Sigmoid colon (tissue), 7 donors: ENCODE results near the gene SLC8A1. TPM values are rescaled to one million over a fixed set of nuclear protein-coding genes. Genes with fewer than 3 reads are reported as not detected.
A peak's percentile ranks its signal among the peaks of the same experiment; 100 is the strongest.

ENCODE experiments used
- DNase-seq: peaks from one replicate; pipeline ENCODE4 v3.0.0-alpha.2; 2019
- H3K27ac ChIP-seq, 4 donors: fragments of 200-600 bp; sonication (generic); one replicate each; pipeline ENCODE4 v1.5.1; 2016 to 2019; ENCODE audit warnings: mild to moderate bottlenecking in 1 of 4
- H3K27me3 ChIP-seq, 3 donors: fragments of 200-600 bp; sonication (generic); one replicate each; pipeline ENCODE4 v1.5.1; 2019; ENCODE audit warnings: mild to moderate bottlenecking in 1 of 3
- H3K36me3 ChIP-seq, 4 donors: fragments of 200-600 bp; sonication (generic); one replicate each; pipeline ENCODE4 v1.5.1; 2016 to 2019
- H3K4me1 ChIP-seq, 4 donors: fragments of 200-600 bp; sonication (generic); one replicate each; pipeline ENCODE4 v1.5.1; 2017 to 2019
- H3K4me3 ChIP-seq, 4 donors: fragments of 200-600 bp; sonication (generic); one replicate each; pipeline ENCODE4 v1.5.1; 2017 to 2019; ENCODE audit warnings: mild to moderate bottlenecking in 2 of 4, moderate library complexity in 1 of 4
- H3K9me3 ChIP-seq, 4 donors: fragments of 200-600 bp in 3 of 4; sonication (generic) in 3 of 4; one replicate each; pipeline versions ENCODE4 v1.5.1 to v1.6.1; 2013 to 2019
- CTCF ChIP-seq, 4 experiments: fragments of 450-650 bp in 3 of 4; fragments of 200-600 bp in 1 of 4; IDR thresholded peaks; one replicate each; pipeline ENCODE4 v1.5.1; 2016 to 2019; ENCODE audit warnings: antibody characterized with exemption in 4 of 4, mild to moderate bottlenecking in 3 of 4, moderate library complexity in 2 of 4
- EP300 ChIP-seq, 4 donors: sonication (generic); formaldehyde crosslinking; IDR thresholded peaks; one replicate each; pipeline ENCODE4 v1.6.1; 2017; ENCODE audit warnings: antibody characterized with exemption in 4 of 4
- POLR2A ChIP-seq, 2 donors: fragments of 450-650 bp; IDR thresholded peaks; one replicate each; pipeline ENCODE4 v1.6.1; 2016; ENCODE audit warnings: antibody characterized with exemption in 2 of 2, mild to moderate bottlenecking in 2 of 2, moderate library complexity in 2 of 2
- POLR2AphosphoS5 ChIP-seq, 4 donors: sonication (generic); formaldehyde crosslinking; IDR thresholded peaks; one replicate each; pipeline ENCODE4 v1.6.1; 2017; ENCODE audit warnings: antibody characterized with exemption in 4 of 4
- WGBS, 2 donors: extraction: QIAGEN DNeasy Blood & Tissue Kit; methylation state at CpG; one replicate each; pipeline ENCODE4 v1.1.7; 2013; 5-methylcytosine and 5-hydroxymethylcytosine counted together
- intact Hi-C: fragments of 100-400 bp; cut with DNase I; formaldehyde crosslinking; loops from one replicate; pipeline ENCODE4 v1.15.1; 2023
- polyA plus RNA-seq, 3 donors: library from polyadenylated mRNA; stranded (reverse); fragments of 200-250 nt; gene quantifications; one replicate each; pipeline ENCODE4 v1.2.3, GENCODE V29; 2013
- total RNA-seq, 4 donors: library from RNA; depleted of rRNA; stranded (reverse); fragments of >200 nt; gene quantifications; one replicate each; pipeline ENCODE4 v1.1.0, GENCODE V29; 2016
- donor health status: healthy with polysubstance abuse.
- donor health status: Bipolar disorder and iron deficiency.
- donor health status: healthy.

Gene SLC8A1
- total and polyA plus RNA-seq, 7 donors, result 0.60 to 337 (median 229) TPM

DNA sequence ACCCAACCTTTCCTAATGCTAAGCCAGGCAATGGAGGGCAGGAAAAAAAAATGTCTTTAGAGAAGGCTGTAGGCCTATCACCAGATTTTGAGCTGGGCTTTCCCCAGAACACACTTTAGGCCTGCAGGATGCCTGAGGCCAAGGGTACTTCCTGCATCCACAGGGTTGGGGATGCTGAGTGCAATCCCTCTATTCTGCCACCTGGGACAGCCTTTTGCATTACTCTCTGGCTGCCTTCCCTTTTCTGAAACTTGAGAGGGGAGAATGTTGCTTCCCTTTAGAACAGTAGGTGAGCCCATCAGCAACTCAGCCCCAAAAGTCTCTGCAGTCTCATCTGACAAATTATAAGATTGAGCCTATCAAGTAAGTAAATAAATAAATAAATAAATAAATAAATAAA, 195.2 kb downstream of the SLC8A1 start:
- TF ChIP-seq POLR2AphosphoS5 (IDR thresholded peaks at IDR 0.05) (no peak), CTCF (IDR thresholded peaks at IDR 0.05) (no peak), EP300 (IDR thresholded peaks at IDR 0.05) (no peak), POLR2A (IDR thresholded peaks at IDR 0.05) (no peak)
- DNase-seq, result no peak
- Histone ChIP-seq H3K4me1 (peaks cover 0 to 16% (median 7%) of the 10 kb centered on the region in 4 donors), H3K27me3 (no peaks in the 10 kb centered on the region), H3K9me3 (no peaks in the 10 kb centered on the region), H3K4me3 (no peak overlapping the region), H3K27ac (no peak overlapping the region), H3K36me3 (no peaks in the 10 kb centered on the region)
- intact Hi-C loops, result no loop called here

GRCh38 chr2:40256008-40256407, 195.9 kb downstream of the SLC8A1 start:
- Histone ChIP-seq H3K36me3 (no peaks in the 10 kb centered on the region), H3K4me3 (no peak overlapping the region), H3K27ac (no peak overlapping the region), H3K27me3 (no peaks in the 10 kb centered on the region), H3K4me1 (peaks cover 0 to 23% (median 10%) of the 10 kb centered on the region in 4 donors), H3K9me3 (no peaks in the 10 kb centered on the region)
- DNase-seq, result no peak
- TF ChIP-seq POLR2AphosphoS5 (IDR thresholded peaks at IDR 0.05) (no peak), CTCF (IDR thresholded peaks at IDR 0.05) (no peak), POLR2A (IDR thresholded peaks at IDR 0.05) (no peak), EP300 (IDR thresholded peaks at IDR 0.05) (no peak)
- WGBS, 2 donors, result 87 to 93% methylated on average over 6 of the region's 6 CpGs
- intact Hi-C loops, result no loop called here

- intact Hi-C loops, result no loop called here
- no peaks in the 10 kb centered on the region for H3K9me3 ChIP-seq
Observed at GRCh38 chr2:40255103-40255502, 196.8 kb downstream of the SLC8A1 start.

GRCh38 chr2:40254611-40255010, 197.3 kb downstream of the SLC8A1 start:
- intact Hi-C loops, result no loop called here
- peaks cover 0 to 22% (median 15%) of the 10 kb centered on the region in 4 donors for H3K4me1 ChIP-seq
- 94% methylated on average over 1 of the region's 1 CpG for WGBS, 2 donors
- no peaks in the 10 kb centered on the region for H3K9me3 ChIP-seq
- H3K4me3 ChIP-seq, result no peak overlapping the region
- no peak overlapping the region for H3K27ac ChIP-seq
- no peak for DNase-seq
- no peaks in the 10 kb centered on the region for H3K36me3 ChIP-seq
- no peaks in the 10 kb centered on the region for H3K27me3 ChIP-seq
- TF ChIP-seq POLR2A (IDR thresholded peaks at IDR 0.05) (no peak), CTCF (IDR thresholded peaks at IDR 0.05) (no peak), POLR2AphosphoS5 (IDR thresholded peaks at IDR 0.05) (no peak), EP300 (IDR thresholded peaks at IDR 0.05) (no peak)

More at GRCh38 chr2:40255103-40255502, 196.8 kb downstream of the SLC8A1 start:
- H3K4me3 ChIP-seq, result no peak overlapping the region
- H3K27ac ChIP-seq, result peak overlapping the region in 1 of 4 donors; percentile 24
- DNase-seq, result no peak
- H3K4me1 ChIP-seq, result peaks cover 0 to 25% (median 14%) of the 10 kb centered on the region in 4 donors
- no peaks in the 10 kb centered on the region for H3K36me3 ChIP-seq
- no peak for TF ChIP-seq CTCF (IDR thresholded peaks at IDR 0.05)
- TF ChIP-seq EP300 (IDR thresholded peaks at IDR 0.05), result no peak
- TF ChIP-seq POLR2A (IDR thresholded peaks at IDR 0.05), result no peak
- no peak for TF ChIP-seq POLR2AphosphoS5 (IDR thresholded peaks at IDR 0.05)
- H3K27me3 ChIP-seq, result no peaks in the 10 kb centered on the region

DNA sequence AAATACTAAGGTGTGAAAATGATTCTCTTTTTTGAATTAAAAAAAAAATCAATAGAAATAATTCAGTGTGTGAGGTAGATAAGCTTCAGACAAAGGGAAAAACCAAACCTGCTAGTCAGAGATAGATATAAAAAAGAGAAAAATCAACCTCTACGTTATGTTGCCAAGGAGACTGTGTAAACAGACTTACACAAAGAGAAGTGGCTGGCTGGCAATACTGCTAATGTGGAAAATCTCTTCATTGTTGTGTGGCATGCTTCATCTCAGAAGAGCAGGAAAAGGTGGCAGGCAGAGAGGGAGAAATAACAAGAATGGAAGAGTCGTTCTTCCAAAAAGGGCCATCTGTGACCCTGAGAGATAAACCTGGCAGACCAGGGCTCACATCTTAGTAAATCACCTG, 200.8 kb downstream of the SLC8A1 start:
- Histone ChIP-seq H3K4me1 (peaks cover 0 to 38% (median 19%) of the 10 kb centered on the region in 4 donors), H3K27me3 (no peaks in the 10 kb centered on the region), H3K4me3 (no peak overlapping the region), H3K9me3 (no peaks in the 10 kb centered on the region), H3K27ac (peak overlapping the region in 3 of 4 donors; percentile 39 to 59 (median 59)), H3K36me3 (no peaks in the 10 kb centered on the region)
- whole genome bisulfite sequencing, 2 donors, result 31 to 51% methylated on average over 2 of the region's 2 CpGs
- DNase-seq, result no peak
- intact Hi-C loops, result no loop called here
- no peak for TF ChIP-seq CTCF (IDR thresholded peaks at IDR 0.05)
- peak in 1 of 4 donors; percentile 38 for TF ChIP-seq POLR2AphosphoS5 (IDR thresholded peaks at IDR 0.05)
- no peak for TF ChIP-seq POLR2A (IDR thresholded peaks at IDR 0.05)
- peak in 1 of 4 donors; percentile 34 for TF ChIP-seq EP300 (IDR thresholded peaks at IDR 0.05)
